LNCAP (cell line): Measurements from ENCODE around the gene PPP6R1.

ENCODE experiments used
- CTCF ChIP-seq: fragments of 450-650 bp; IDR thresholded peaks from 2 replicates; pipeline ENCODE4 v1.5.1; 2017; ENCODE audit warnings: mild to moderate bottlenecking

Gene PPP6R1

GRCh38 chr19:55255618-55256423 is 3.0 kb downstream of the PPP6R1 start:
- no peak for TF ChIP-seq CTCF

DNA sequence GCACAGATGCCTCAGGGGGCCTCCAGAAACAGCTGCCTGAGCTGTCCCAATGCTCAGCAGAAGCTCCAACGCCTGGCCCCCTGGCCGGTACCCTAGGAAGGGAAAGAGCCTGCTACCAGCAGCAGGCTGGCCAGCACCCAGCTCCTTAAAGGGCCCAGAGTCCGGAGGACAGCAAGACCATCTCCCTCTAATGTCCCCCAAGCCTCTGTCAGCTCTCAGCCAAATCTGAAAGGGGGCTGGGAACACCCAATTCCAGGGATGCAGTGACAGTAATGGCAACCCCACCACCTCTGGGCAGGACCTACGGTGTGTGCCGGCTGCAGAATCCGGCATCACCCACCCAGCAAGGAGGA is 4.2 kb downstream of the PPP6R1 start:
- no peak for TF ChIP-seq CTCF

DNA sequence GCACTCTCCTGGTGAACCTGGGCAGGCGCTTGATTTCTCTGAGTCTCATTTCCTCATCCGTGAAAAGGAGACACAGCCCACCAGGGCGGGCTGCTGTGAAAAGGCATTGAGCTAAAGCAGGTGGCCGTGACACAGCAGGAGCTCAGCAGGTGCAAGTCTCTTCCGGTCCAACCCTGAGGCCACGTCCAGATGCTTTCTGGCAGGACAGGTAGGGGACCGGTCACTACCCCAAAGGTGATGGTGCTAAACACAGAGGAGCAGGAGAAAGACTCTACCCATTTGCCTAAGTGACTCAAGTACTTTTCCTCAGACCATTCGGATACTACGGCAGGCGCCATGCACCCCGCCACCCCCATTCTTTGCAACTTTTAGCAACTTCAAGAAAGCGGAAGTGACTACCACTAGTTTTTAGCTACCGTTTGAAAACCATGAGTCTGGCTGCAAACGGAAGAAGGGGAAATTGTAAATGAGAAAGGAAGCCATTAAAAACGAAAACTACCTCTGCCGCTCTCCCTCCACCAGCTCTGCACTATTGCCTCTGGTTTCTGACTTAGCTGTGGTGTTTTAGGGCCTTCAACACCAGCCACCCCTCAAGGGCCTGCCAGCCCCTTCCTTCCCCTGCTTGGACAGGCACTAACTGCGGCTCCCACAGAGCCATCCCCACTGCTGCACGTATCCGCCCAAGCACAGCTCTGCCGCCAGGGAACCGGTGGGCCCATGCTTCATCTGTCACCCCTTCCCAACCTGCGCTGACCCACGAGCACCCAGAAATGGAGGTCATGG is 4.8 kb downstream of the PPP6R1 start:
- TF ChIP-seq CTCF: no peak

DNA sequence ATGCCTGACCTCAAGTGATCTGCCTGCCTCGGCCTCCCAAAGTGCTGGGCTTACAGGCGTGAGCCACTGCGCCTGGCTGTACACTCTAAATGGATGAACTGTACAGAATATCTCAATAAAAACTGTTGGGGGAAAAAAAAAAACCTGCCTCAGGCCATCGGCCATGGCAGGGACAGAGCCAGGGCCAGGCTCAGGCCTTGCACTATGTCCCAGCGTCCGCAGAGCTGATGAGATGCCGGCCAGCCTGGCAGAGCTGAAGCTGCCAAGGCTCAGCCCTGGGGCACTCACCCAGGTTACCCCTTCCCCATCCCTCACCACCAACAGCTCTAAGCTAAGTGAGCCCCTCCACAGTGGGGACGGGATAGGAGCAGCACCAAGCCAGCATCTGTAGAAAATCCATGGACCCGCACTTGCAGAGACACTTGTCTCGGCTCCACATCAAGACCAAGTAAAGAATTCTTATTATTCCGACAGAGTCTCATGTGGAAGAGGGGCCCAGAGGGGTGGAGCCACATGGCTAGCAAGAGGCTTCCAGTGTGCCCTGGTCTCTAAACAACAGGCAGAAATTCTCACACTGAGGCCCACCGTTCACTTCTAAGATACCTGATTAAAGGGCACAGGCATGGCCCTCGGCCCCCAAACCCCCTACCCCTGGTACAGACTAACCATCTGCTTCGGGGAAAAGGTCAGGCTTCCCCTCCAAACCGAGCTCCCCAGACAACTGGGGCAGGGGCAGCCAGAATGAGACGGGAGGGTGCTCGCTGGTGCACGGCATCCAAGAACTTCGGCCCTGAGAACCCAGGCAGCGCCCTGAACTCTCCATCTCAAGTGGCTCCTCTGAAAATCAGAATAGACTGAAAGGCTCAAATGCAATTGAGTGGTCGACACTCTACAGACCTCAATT is 5.8 kb downstream of the PPP6R1 start:
- no peak for TF ChIP-seq CTCF

DNA sequence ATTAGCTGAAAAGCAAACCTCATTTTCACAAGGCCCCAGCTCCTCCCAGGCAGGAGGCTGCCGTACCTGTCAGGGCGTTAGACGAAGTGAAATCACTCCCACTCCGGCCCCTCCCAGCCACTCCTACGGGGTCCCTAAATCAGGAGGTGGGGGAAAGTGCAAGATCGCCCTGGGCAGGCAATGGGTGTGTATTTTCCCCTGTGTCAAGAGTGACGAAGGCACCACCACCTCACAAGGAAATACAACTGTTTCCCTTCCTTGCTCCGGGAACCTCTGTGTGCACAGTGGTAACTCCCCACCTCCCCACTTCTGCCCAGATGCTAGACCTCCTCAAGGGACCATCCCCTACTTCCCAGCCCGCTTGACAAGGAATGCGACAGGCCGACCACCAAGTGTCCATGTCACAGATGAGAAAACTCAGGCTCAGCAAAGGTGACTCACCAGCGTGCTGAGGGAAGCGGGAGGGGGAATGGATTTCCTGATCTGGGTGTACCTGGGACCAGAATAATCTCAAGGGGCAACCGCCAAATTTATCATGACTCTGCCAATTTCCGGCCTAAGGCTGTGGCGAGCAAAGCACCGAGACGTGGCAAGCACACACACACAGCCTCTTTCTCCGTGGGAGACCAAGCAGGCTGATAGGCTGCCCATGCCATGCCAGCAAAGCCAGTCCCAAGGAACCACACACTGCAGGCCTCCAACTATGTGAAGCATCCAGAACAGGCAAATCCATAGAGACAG is 7.3 kb downstream of the PPP6R1 start:
- no peak for TF ChIP-seq CTCF

DNA sequence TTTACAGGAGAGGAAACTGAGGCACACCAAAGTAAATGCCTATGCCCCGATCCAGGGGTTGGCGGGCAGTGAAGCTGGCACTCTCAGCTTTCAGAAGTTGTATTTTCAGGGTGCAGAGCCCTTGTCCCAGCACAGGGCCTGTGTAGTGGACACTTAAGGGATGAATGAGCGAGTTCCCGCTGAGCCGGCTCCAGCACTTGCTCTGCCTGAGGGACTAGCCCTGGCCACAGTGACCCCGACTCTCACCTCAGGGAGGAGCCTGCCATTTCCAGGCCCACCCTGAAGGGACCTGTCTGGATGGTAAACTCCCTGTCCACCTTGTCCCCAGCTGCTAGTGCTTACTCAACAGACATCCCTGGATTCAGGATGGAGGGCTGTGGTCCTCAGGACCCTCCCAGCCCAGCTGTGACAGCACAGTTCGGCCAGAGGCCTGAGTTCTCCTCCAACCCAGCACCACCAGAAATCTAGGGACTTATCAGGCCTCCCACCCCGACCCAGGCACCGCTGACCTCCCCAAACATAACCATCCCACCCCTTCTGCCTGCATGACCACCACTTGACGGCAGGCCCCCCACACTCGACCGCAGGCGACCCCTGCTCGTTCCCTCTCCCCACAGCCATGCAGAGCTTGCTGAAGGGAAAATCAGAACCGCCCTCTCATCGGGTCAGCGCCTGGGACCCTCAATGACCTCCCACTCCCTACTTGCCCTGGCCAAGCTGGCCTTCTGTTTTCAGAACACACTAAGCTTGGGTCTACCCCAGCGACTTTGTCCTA is 8.4 kb downstream of the PPP6R1 start:
- TF ChIP-seq CTCF: no peak
